ENCODE results near the gene C9orf43. TPM values are rescaled to one million over a fixed set of nuclear protein-coding genes. Genes with fewer than 3 reads are reported as not detected.
A peak's percentile ranks its signal among the peaks of the same experiment; 100 is the strongest.
"Not testable (repeated sequence)": the region's sequence is repeated elsewhere in the genome, so short reads cannot be mapped to it uniquely, and the experiment has no call there.

Gene C9orf43
- 1 to 10 TPM; 1.1 to 1.3 TPM for total RNA-seq

- Mint-ChIP-seq H3K27ac (peak within 1 kb of the TSS; percentile 96), H3K4me3 (peak within 1 kb of the TSS; percentile 94 to 99)
Measured at GRCh38 chr9:113410207-113410864, at the start of gene C9orf43, which contains the start of gene POLE3. TSS of gene C9orf43 (plus strand) at chr9:113410747. CDS start at chr9:113413494, 2,747 bp downstream. TSS of gene POLE3 (minus strand) at chr9:113410675. CDS start at chr9:113410293, 382 bp downstream.

GRCh38 chr9:113361304-113362018 lies 49.1 kb upstream of the C9orf43 start:
- peak; percentile 95 for ATAC-seq (replicated peaks in 1 of 2)
- Mint-ChIP-seq H3K9me3 (no peaks in the 10 kb centered on the region), H3K4me3 (peak overlapping the region; percentile 11 to 25), H3K27me3 (ENCODE audit: low read depth) (peaks cover 5% of the 10 kb centered on the region), H3K27ac (no peak overlapping the region), H3K36me3 (ENCODE audit: insufficient read depth in 2 of 2) (no peaks in the 10 kb centered on the region), H3K4me1 (ENCODE audit: low read depth) (peaks cover 21% of the 10 kb centered on the region)
- DNase-seq, result peak in 1 of 2 donors; percentile 44

More at GRCh38 chr9:113410207-113410864, at the start of gene C9orf43, which contains the start of gene POLE3:
- DNase-seq (peak; percentile 96 to 97), ATAC-seq (replicated peaks in 1 of 2) (peak; percentile 95 to 96)
- Mint-ChIP-seq H3K36me3 (ENCODE audit: insufficient read depth in 2 of 2) (peaks cover 12 to 17% of the 10 kb centered on the region in 2 donors), H3K4me1 (ENCODE audit: low read depth) (peaks cover 31% of the 10 kb centered on the region), H3K9me3 (no peaks in the 10 kb centered on the region), H3K27me3 (ENCODE audit: low read depth) (no peaks in the 10 kb centered on the region)

GRCh38 chr9:113363336-113363735 lies 47.2 kb upstream of the C9orf43 start:
- H3K4me1 Mint-ChIP-seq (ENCODE audit: low read depth), result peaks cover 21% of the 10 kb centered on the region
- H3K27me3 Mint-ChIP-seq (ENCODE audit: low read depth), result peaks cover 5% of the 10 kb centered on the region

GRCh38 chr9:113364951-113365350 lies 45.6 kb upstream of the C9orf43 start:
- Mint-ChIP-seq H3K9me3 (no peaks in the 10 kb centered on the region), H3K36me3 (ENCODE audit: insufficient read depth in 2 of 2) (no peaks in the 10 kb centered on the region), H3K4me1 (ENCODE audit: low read depth) (peaks cover 21% of the 10 kb centered on the region), H3K4me3 (no peak overlapping the region), H3K27me3 (ENCODE audit: low read depth) (no peaks in the 10 kb centered on the region), H3K27ac (no peak overlapping the region)
- ATAC-seq (replicated peaks in 1 of 2), result no peak
- no peak for DNase-seq

More at GRCh38 chr9:113363336-113363735, 47.2 kb upstream of the C9orf43 start:
- ATAC-seq (replicated peaks in 1 of 2) (no peak), DNase-seq (no peak)
- Mint-ChIP-seq H3K4me3 (no peak overlapping the region), H3K9me3 (no peaks in the 10 kb centered on the region), H3K36me3 (ENCODE audit: insufficient read depth in 2 of 2) (no peaks in the 10 kb centered on the region), H3K27ac (no peak overlapping the region)

GRCh38 chr9:113365652-113366051 lies 44.9 kb upstream of the C9orf43 start:
- not testable (repeated sequence) for DNase-seq; H3K27me3 Mint-ChIP-seq (ENCODE audit: low read depth); H3K27ac Mint-ChIP-seq; H3K36me3 Mint-ChIP-seq (ENCODE audit: insufficient read depth in 2 of 2); H3K4me3 Mint-ChIP-seq; H3K9me3 Mint-ChIP-seq; ATAC-seq (replicated peaks in 1 of 2)
- H3K4me1 Mint-ChIP-seq (ENCODE audit: low read depth), result peaks cover 21% of the 10 kb centered on the region

GRCh38 chr9:113368348-113368981 lies 42.1 kb upstream of the C9orf43 start:
- no peak overlapping the region for H3K27ac Mint-ChIP-seq
- no peak overlapping the region for H3K4me3 Mint-ChIP-seq
- peaks cover 6% of the 10 kb centered on the region for H3K4me1 Mint-ChIP-seq (ENCODE audit: low read depth)
- DNase-seq (no peak), ATAC-seq (replicated peaks in 1 of 2) (no peak)
- no peaks in the 10 kb centered on the region for H3K9me3 Mint-ChIP-seq
- H3K27me3 Mint-ChIP-seq (ENCODE audit: low read depth), result no peaks in the 10 kb centered on the region
- no peaks in the 10 kb centered on the region for H3K36me3 Mint-ChIP-seq (ENCODE audit: insufficient read depth in 2 of 2)

- Mint-ChIP-seq H3K4me3 (no peak overlapping the region), H3K27ac (no peak overlapping the region), H3K4me1 (ENCODE audit: low read depth) (peaks cover 3% of the 10 kb centered on the region), H3K9me3 (no peaks in the 10 kb centered on the region), H3K36me3 (ENCODE audit: insufficient read depth in 2 of 2) (no peaks in the 10 kb centered on the region), H3K27me3 (ENCODE audit: low read depth) (no peaks in the 10 kb centered on the region)
- ATAC-seq (replicated peaks in 1 of 2) (no peak), DNase-seq (no peak)
Measured at GRCh38 chr9:113368982-113369854, 41.3 kb upstream of the C9orf43 start.

GRCh38 chr9:113369855-113370140 lies 40.7 kb upstream of the C9orf43 start:
- H3K36me3 Mint-ChIP-seq (ENCODE audit: insufficient read depth in 2 of 2), result no peaks in the 10 kb centered on the region
- H3K9me3 Mint-ChIP-seq, result no peaks in the 10 kb centered on the region
- H3K4me1 Mint-ChIP-seq (ENCODE audit: low read depth), result peaks cover 6% of the 10 kb centered on the region
- no peaks in the 10 kb centered on the region for H3K27me3 Mint-ChIP-seq (ENCODE audit: low read depth)
- ATAC-seq (replicated peaks in 1 of 2), result no peak
- no peak overlapping the region for H3K4me3 Mint-ChIP-seq
- no peak for DNase-seq
- H3K27ac Mint-ChIP-seq, result no peak overlapping the region

- Mint-ChIP-seq H3K27ac (no peak overlapping the region), H3K4me1 (ENCODE audit: low read depth) (peaks cover 16% of the 10 kb centered on the region), H3K9me3 (no peaks in the 10 kb centered on the region), H3K36me3 (ENCODE audit: insufficient read depth in 2 of 2) (no peaks in the 10 kb centered on the region), H3K4me3 (no peak overlapping the region), H3K27me3 (ENCODE audit: low read depth) (no peaks in the 10 kb centered on the region)
- no peak for DNase-seq
- no peak for ATAC-seq (replicated peaks in 1 of 2)
Measured at GRCh38 chr9:113370806-113371325, 39.7 kb upstream of the C9orf43 start.

GRCh38 chr9:113372059-113372458 lies 38.5 kb upstream of the C9orf43 start:
- no peaks in the 10 kb centered on the region for H3K27me3 Mint-ChIP-seq (ENCODE audit: low read depth)
- ATAC-seq (replicated peaks in 1 of 2) (no peak), DNase-seq (no peak)
- H3K9me3 Mint-ChIP-seq, result no peaks in the 10 kb centered on the region
- H3K36me3 Mint-ChIP-seq (ENCODE audit: insufficient read depth in 2 of 2), result no peaks in the 10 kb centered on the region
- H3K27ac Mint-ChIP-seq, result no peak overlapping the region
- no peak overlapping the region for H3K4me3 Mint-ChIP-seq
- H3K4me1 Mint-ChIP-seq (ENCODE audit: low read depth), result peaks cover 18% of the 10 kb centered on the region

- no peaks in the 10 kb centered on the region for H3K27me3 Mint-ChIP-seq (ENCODE audit: low read depth)
- no peak overlapping the region for H3K4me3 Mint-ChIP-seq
- no peaks in the 10 kb centered on the region for H3K36me3 Mint-ChIP-seq (ENCODE audit: insufficient read depth in 2 of 2)
- H3K9me3 Mint-ChIP-seq, result no peaks in the 10 kb centered on the region
- no peak overlapping the region for H3K27ac Mint-ChIP-seq
- no peak for ATAC-seq (replicated peaks in 1 of 2)
- DNase-seq, result no peak
- peaks cover 18% of the 10 kb centered on the region for H3K4me1 Mint-ChIP-seq (ENCODE audit: low read depth)
Measured at GRCh38 chr9:113373256-113373655, 37.3 kb upstream of the C9orf43 start.

GRCh38 chr9:113373676-113374392 lies 36.7 kb upstream of the C9orf43 start:
- Mint-ChIP-seq H3K4me3 (no peak overlapping the region), H3K4me1 (ENCODE audit: low read depth) (peaks cover 18% of the 10 kb centered on the region), H3K27me3 (ENCODE audit: low read depth) (no peaks in the 10 kb centered on the region), H3K9me3 (no peaks in the 10 kb centered on the region), H3K27ac (no peak overlapping the region), H3K36me3 (ENCODE audit: insufficient read depth in 2 of 2) (no peaks in the 10 kb centered on the region)
- ATAC-seq (replicated peaks in 1 of 2), result no peak
- no peak for DNase-seq
